GM23338 (cell line): ENCODE results near the gene SLC26A4. TPM values are rescaled to one million over a fixed set of nuclear protein-coding genes. Genes with fewer than 3 reads are reported as not detected.

Source experiments
- CREB1 ChIP-seq: fragments of 250-450 bp; sonication (Bioruptor Pico); IDR thresholded peaks from 2 replicates; pipeline ENCODE4 v1.5.0; 2020; ENCODE audit warnings: low read depth, mild to moderate bottlenecking, moderate library complexity
- polyA plus RNA-seq: library from polyadenylated mRNA; unstranded; fragments of >200 nt; fragmentation: Nextera tagmentation; extraction: Ambion mirVana; gene quantifications from 2 replicates; pipeline ENCODE4 v1.2.1, GENCODE V29; 2016
- small RNA-seq: library from RNA; depleted of rRNA; stranded (forward); fragments of <200 nt; gene quantifications from one replicate; pipeline ENCODE3, GENCODE V24; 2014; ENCODE audit warnings: low replicate concordance
- total RNA-seq: library from RNA; depleted of rRNA; stranded (reverse); fragments of >200 nt; shearing (Covaris generic); gene quantifications from 2 replicates; pipeline ENCODE4 v1.2.3, GENCODE V29; 2014; rRNA removed
- TF ChIP-seq, protein P1 (sequence below): IDR thresholded peaks from 2 replicates; pipeline ENCODE4 v1.6.1; 2016; ENCODE audit warnings: antibody characterized with exemption

The SLC26A4 gene
- total and polyA plus RNA-seq, 2 experiments from 2014 or later: 0.07 TPM; not detected in 1

GRCh38 chr7:107767391-107767790 is 106.8 kb downstream of the SLC26A4 start (continued):
- TF ChIP-seq, protein P1, sequence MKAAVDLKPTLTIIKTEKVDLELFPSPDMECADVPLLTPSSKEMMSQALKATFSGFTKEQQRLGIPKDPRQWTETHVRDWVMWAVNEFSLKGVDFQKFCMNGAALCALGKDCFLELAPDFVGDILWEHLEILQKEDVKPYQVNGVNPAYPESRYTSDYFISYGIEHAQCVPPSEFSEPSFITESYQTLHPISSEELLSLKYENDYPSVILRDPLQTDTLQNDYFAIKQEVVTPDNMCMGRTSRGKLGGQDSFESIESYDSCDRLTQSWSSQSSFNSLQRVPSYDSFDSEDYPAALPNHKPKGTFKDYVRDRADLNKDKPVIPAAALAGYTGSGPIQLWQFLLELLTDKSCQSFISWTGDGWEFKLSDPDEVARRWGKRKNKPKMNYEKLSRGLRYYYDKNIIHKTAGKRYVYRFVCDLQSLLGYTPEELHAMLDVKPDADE: no peak
- no peak for TF ChIP-seq CREB1 (CRISPR knock-in tag)

Small RNA genes lying within 50 kb of the gene (small RNA-seq; reads per million reads assigned to genes)
- not detected for gene BANF1P5

Other genes starting within 250 kb of the SLC26A4 start
- not detected in 2 replicates for gene GPR22, start 190.8 kb upstream of the SLC26A4 start, total RNA-seq
- 2.0 and 3.4 TPM in 2 replicates for gene GPR22, start 190.8 kb upstream of the SLC26A4 start, polyA plus RNA-seq
- gene COG5, start 96.9 kb upstream of the SLC26A4 start, total RNA-seq: 36.5 and 40.6 TPM in 2 replicates
- 11.0 and 15.4 TPM in 2 replicates for gene COG5, start 96.9 kb upstream of the SLC26A4 start, polyA plus RNA-seq
- 16.8 and 22.9 TPM in 2 replicates for gene DUS4L, start 96.9 kb upstream of the SLC26A4 start, total RNA-seq
- 16.3 and 16.7 TPM in 2 replicates for gene DUS4L, start 96.9 kb upstream of the SLC26A4 start, polyA plus RNA-seq
- 15.8 and 18.4 TPM in 2 replicates for gene BCAP29, start 80.6 kb upstream of the SLC26A4 start, total RNA-seq
- gene BCAP29, start 80.6 kb upstream of the SLC26A4 start, polyA plus RNA-seq: 20.3 and 24.0 TPM in 2 replicates
- 31.1 and 65.4 TPM in 2 replicates for gene CBLL1, start 83.3 kb downstream of the SLC26A4 start, total RNA-seq
- gene CBLL1, start 83.3 kb downstream of the SLC26A4 start, polyA plus RNA-seq: 54.1 and 67.4 TPM in 2 replicates
- not detected in 2 replicates for gene SLC26A3, start 142.4 kb downstream of the SLC26A4 start, total RNA-seq
- not detected in 2 replicates for gene SLC26A3, start 142.4 kb downstream of the SLC26A4 start, polyA plus RNA-seq
- 68.6 and 76.2 TPM in 2 replicates for gene DLD, start 230.4 kb downstream of the SLC26A4 start, total RNA-seq
- 28.8 and 38.1 TPM in 2 replicates for gene DLD, start 230.4 kb downstream of the SLC26A4 start, polyA plus RNA-seq